GM12878 (cell line): ENCODE data around the gene TBC1D8. TPM values are rescaled to one million over a fixed set of nuclear protein-coding genes. Genes with fewer than 3 reads are reported as not detected.

Experiments
- ATAC-seq: fragments of 200-7000 bp; cut with Tn5 transposase; 3 replicates; pipeline ENCODE4 v1.9.1; 2020; ENCODE audit warnings: mild to moderate bottlenecking, moderate library complexity
- BruUV-seq: library from RNA; stranded (reverse); fragments of 400-500 nt; replicated peaks from 2 replicates; lab custom pipeline; 2021; lab: Mats Ljungman, UMichigan
- CTCF ChIA-PET: fragments of 300-600 bp; sonication (Branson Sonifier 250); formaldehyde crosslinking; extraction: SDS; loops from one replicate; lab custom pipeline; 2021; ENCODE audit warnings: inconsistent platforms; lab: Yijun Ruan, JAX
- POLR2A ChIA-PET: fragments of 350-600 bp; formaldehyde crosslinking; extraction: SDS; loops from one replicate; lab custom pipeline; 2021; ENCODE audit warnings: inconsistent platforms; lab: Charles Lee
- RAD21 ChIA-PET: fragments of 300-600 bp; sonication (Branson Sonifier 250); formaldehyde crosslinking; loops from one replicate; lab custom pipeline; 2023; ENCODE audit warnings: antibody characterized with exemption; ENCODE audit not compliant: unreplicated experiment; lab: Charles Lee
- SMC1A ChIA-PET: fragments of 300-600 bp; sonication (Branson Sonifier 250); formaldehyde crosslinking; loops from one replicate; lab custom pipeline; 2023; ENCODE audit not compliant: unreplicated experiment, uncharacterized antibody; lab: Charles Lee
- DNase-seq: peaks from one replicate; pipeline ENCODE4 v3.0.0-alpha.2; 2011; ENCODE audit warnings: low read depth, low spot score
- FAIRE-seq: peaks from 3 replicates; lab custom pipeline; 2011; peaks lifted over from hg19 to GRCh38; lab: Jason Lieb, UNC
- H2AFZ ChIP-seq: 2 replicates; pipeline ENCODE4 v1.6.0; 2011; ENCODE audit warnings: low read depth, low read length, control low read depth; ENCODE audit not compliant: control insufficient read depth
- H3K27ac ChIP-seq: 2 replicates; pipeline ENCODE4 v1.5.1; 2011; ENCODE audit warnings: control low read depth; ENCODE audit not compliant: control insufficient read depth, insufficient read depth
- H3K27me3 ChIP-seq, 2 experiments: replicated peaks in 1 of 2; 2 replicates each; pipeline versions ENCODE4 v1.6.0 to v1.6.1; 2011; ENCODE audit warnings: low read length in 1 of 2; ENCODE audit not compliant: control insufficient read depth in 2 of 2, insufficient read depth in 2 of 2
- H3K36me3 ChIP-seq, 2 experiments: 2 replicates each; pipeline ENCODE4 v1.5.1; 2011; ENCODE audit warnings: low read length in 1 of 2; ENCODE audit not compliant: control insufficient read depth in 2 of 2, insufficient read depth in 2 of 2
- H3K4me1 ChIP-seq: 2 replicates; pipeline ENCODE4 v1.6.1; 2011; ENCODE audit warnings: mild to moderate bottlenecking, low read length, moderate library complexity, mixed read lengths; ENCODE audit not compliant: control insufficient read depth, insufficient read depth
- H3K4me2 ChIP-seq: 2 replicates; pipeline ENCODE4 v1.6.0; 2011; ENCODE audit warnings: control low read depth; ENCODE audit not compliant: control insufficient read depth, insufficient read depth
- H3K4me3 ChIP-seq: fragments of 200-600 bp; sonication (generic); 2 replicates; pipeline ENCODE4 v1.5.1; 2016
- H3K79me2 ChIP-seq: 2 replicates; pipeline ENCODE4 v1.6.0; 2011; ENCODE audit warnings: low read length; ENCODE audit not compliant: control insufficient read depth, insufficient read depth
- H3K9ac ChIP-seq: 2 replicates; pipeline ENCODE4 v1.8.0; 2011; ENCODE audit warnings: low read length, control low read depth, mixed read lengths; ENCODE audit not compliant: control insufficient read depth, insufficient read depth
- H3K9me3 ChIP-seq: replicated peaks from 3 replicates; pipeline ENCODE4 v1.5.1; 2011; ENCODE audit warnings: mild to moderate bottlenecking, low read length; ENCODE audit not compliant: control insufficient read depth, insufficient read depth
- H4K20me1 ChIP-seq: 2 replicates; pipeline ENCODE4 v1.6.0; 2011; ENCODE audit not compliant: control insufficient read depth, insufficient read depth
- BCL11A ChIP-seq: IDR thresholded peaks from 2 replicates; pipeline ENCODE4 v1.6.1; 2011; ENCODE audit warnings: low read depth, low read length
- ETV6 ChIP-seq, 2 experiments: fragments of 450-650 bp in 1 of 2; IDR thresholded peaks in 1 of 2; conservative IDR thresholded peaks in 1 of 2; 2 replicates each; pipeline ENCODE4 v1.6.1; 2014; ENCODE audit warnings: antibody characterized with exemption in 1 of 2, borderline replicate concordance in 1 of 2, low read depth in 1 of 2, mild to moderate bottlenecking in 1 of 2, moderate library complexity in 1 of 2
- REST ChIP-seq: IDR thresholded peaks from 2 replicates; pipeline ENCODE4 v1.6.1; 2012; ENCODE audit warnings: mild to moderate bottlenecking, low read depth, low read length
- SKIL ChIP-seq: fragments of 450-650 bp; IDR thresholded peaks from 2 replicates; pipeline ENCODE4 v1.6.1; 2017; ENCODE audit warnings: mild to moderate bottlenecking, low read depth, inconsistent platforms; ENCODE audit not compliant: poor library complexity, severe bottlenecking
- WGBS: methylation state at CpG from one replicate; pipeline ENCODE4 v1.1.6; 2016; ENCODE audit warnings: low lambda C conversion rate; ENCODE audit not compliant: insufficient replicate concordance, insufficient coverage; ENCODE audit errors: missing lambda C conversion rate; 5-methylcytosine and 5-hydroxymethylcytosine counted together
- in situ Hi-C: fragments of 300-500 bp; cut with MboI; formaldehyde crosslinking; loops from 9 replicates; pipeline ENCODE4 v1.14.3; 2018; ENCODE audit warnings: mixed read lengths
- intact Hi-C: fragments of 100-400 bp; cut with micrococcal nuclease; formaldehyde crosslinking; loops from one replicate; pipeline ENCODE4 v1.14.2; 2022; ENCODE audit not compliant: unreplicated experiment
- polyA plus RNA-seq, 11 experiments: library from polyadenylated mRNA; depleted of rRNA in 4 of 11; unstranded in 6 of 11; stranded (reverse) in 5 of 11; fragments of >200 nt; fragmentation: Nextera tagmentation in 4 of 11; fragmentation: Illumina TruSeq in 1 of 11; extraction: Ambion mirVana in 4 of 11; extraction: Trizol in 1 of 11; gene quantifications; 1 replicate in 1 of 11; 2 replicates in 10 of 11; pipeline versions ENCODE4 v1.2.1 to v1.2.3, GENCODE V29; 2011 to 2016; ENCODE audit warnings: inconsistent platforms in 2 of 11, missing spikeins in 2 of 11, low read depth in 1 of 11
- total RNA-seq, 4 experiments: library from RNA; depleted of rRNA in 3 of 4; stranded (reverse); fragments of >200 nt in 3 of 4; fragmentation: Illumina TruSeq in 1 of 4; extraction: Trizol in 1 of 4; gene quantifications; 2 replicates each; pipeline versions ENCODE4 v1.2.1 to v1.2.3, GENCODE V29; 2013 to 2021
- TF ChIP-seq, protein P1 (sequence below): IDR thresholded peaks from 2 replicates; pipeline ENCODE4 v1.6.1; 2011; ENCODE audit warnings: low read depth, mild to moderate bottlenecking, low read length, moderate library complexity, borderline replicate concordance; ENCODE audit errors: extremely low read depth

TBC1D8 gene
- total and polyA plus RNA-seq, 10 of the 15 experiments (the other 5 are each of a cell fraction or from before 2014, with no cell fraction given), result 0.80 to 4.9 (median 4.4) TPM

DNA sequence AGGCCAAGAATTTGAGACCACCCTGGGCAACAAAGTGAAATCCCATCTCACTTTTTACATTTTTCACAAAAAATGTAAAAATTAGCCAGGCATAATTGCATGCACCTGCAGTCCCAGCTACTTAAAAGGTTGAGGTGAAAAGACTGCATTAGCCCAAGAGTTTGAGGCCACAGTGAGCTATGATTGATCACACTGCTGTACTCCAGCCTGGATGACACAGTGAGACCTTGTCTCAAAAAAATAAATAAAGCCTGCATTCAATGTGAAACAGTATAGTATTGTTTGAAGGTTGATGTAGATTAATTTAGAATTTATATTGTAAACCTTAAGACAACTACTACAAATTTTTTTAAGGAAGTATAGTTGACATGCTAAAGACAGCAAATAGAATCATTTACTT lies 53.5 kb downstream of the TBC1D8 start (continued):
- TF ChIP-seq BCL11A, result no peak
- no peak for TF ChIP-seq SKIL

DNA sequence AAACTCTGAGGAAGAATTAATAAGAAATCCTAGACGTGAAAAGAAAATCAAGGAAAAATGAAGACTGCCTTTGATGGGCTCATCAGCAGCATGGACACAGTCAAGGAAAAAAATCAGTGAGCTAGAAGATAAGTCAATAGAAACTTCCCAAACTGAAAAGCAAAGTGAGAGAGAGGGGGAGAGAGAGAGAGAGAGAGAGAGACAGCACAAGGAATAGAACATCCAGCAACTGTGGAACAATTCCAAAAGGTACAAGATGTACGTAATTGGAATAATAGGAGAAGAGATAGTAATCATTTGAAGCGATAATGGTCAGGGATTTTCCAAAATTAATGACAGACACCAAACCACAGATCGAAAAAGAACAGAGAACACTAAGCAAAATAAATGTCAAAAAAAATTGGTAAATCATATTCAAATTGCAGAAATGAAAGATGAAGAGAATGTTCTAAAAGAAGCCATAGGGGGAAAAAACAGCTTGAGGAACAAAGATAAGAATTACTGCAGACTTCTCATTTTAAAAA lies 54.5 kb downstream of the TBC1D8 start:
- Histone ChIP-seq H3K27me3 (no peaks in the 10 kb centered on the region), H2AFZ (no peak overlapping the region), H4K20me1 (no peaks in the 10 kb centered on the region), H3K79me2 (no peaks in the 10 kb centered on the region; the same call in 1 of the 2 replicates), H3K9ac (no peak overlapping the region), H3K4me1 (no peaks in the 10 kb centered on the region; the same call in 1 of the 2 replicates), H3K36me3 (no peaks in the 10 kb centered on the region), H3K4me3 (no peak overlapping the region), H3K9me3 (no peaks in the 10 kb centered on the region; the same call in 2 of the 3 replicates), H3K27ac (no peak overlapping the region), H3K4me2 (no peak overlapping the region)
- in situ Hi-C loops (no loop called here), intact Hi-C loops (no loop called here)
- SMC1A ChIA-PET, result no interaction called here
- CTCF ChIA-PET, result no interaction called here
- POLR2A ChIA-PET, result no interaction called here
- no TSS peak for BruUV-seq
- no peak for FAIRE-seq
- ATAC-seq, result no peak
- RAD21 ChIA-PET, result no interaction called here
- WGBS, result 71% methylated on average over 4 of the region's 4 CpGs
- TF ChIP-seq REST (no peak), ETV6 (conservative IDR thresholded peaks at IDR 0.05 in 1 of 2, IDR thresholded peaks at IDR 0.05 in 1 of 2; ENCODE audit: borderline replicate concordance in 1 of 2, low read depth in 1 of 2) (no peak)
- TF ChIP-seq, protein P1, sequence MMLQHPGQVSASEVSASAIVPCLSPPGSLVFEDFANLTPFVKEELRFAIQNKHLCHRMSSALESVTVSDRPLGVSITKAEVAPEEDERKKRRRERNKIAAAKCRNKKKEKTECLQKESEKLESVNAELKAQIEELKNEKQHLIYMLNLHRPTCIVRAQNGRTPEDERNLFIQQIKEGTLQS, result no peak
- no peak for DNase-seq
